Activated CD4-positive, alpha-beta T cell treated with anti-CD3 and anti-CD28 coated beads for 1 hour (primary cell): ENCODE measurements around the gene ATG2B.
A peak's percentile ranks its signal among the peaks of the same experiment; 100 is the strongest.

Source experiments
- DNase-seq: peaks from one replicate; pipeline ENCODE4 v3.0.0-alpha.2; 2020

ATG2B gene

GRCh38 chr14:96362965-96363750 lies at the start of gene ATG2B, which contains the start of gene GSKIP:
Gene ATG2B (minus strand): TSS chr14:96363341. CDS start chr14:96362976, 365 bp downstream.
Gene GSKIP (plus strand): TSS chr14:96363526. CDS start chr14:96382248, 18,722 bp downstream.
- DNase-seq = peak; percentile 97

GRCh38 chr14:96410119-96410518 lies 47.0 kb upstream of the ATG2B start:
- DNase-seq = no peak

DNA sequence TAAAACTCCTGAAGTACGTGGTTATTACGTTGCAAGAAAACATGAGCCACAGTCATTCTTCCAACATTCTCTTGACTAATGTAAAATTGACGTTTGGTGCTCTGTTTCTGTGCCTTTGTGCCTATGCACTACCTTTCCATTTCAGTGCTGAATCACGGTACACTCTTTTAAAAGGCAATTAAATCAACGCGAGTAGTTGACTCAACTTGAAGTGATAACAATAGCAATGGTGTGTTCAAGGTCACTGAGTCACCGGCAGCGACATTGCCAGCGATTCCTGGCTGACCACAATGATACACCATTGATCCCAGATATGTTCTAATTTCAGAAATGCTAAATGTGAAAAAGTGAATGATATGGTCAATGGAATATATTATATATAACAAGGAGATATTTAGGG lies 46.6 kb upstream of the ATG2B start:
- no peak for DNase-seq

DNA sequence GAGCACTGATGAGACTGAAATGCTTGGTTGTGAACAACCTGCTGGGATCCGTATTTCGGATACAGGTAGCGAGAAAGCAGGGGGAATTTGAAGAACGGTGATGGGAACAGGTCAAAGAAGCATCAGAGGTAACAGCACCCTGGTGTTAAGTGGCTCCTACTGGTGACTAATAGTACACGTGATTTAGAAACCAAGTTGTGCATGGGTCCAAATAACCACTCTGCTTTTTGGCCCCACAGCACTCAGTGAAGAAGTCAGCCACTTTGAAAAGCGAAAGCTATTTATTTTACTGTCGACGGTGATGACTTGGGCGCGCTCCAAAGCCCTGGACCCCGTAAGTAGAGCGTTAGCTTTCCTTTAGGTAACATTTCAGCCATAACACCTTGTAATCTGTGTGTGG lies 45.5 kb upstream of the ATG2B start:
- DNase-seq = no peak

DNA sequence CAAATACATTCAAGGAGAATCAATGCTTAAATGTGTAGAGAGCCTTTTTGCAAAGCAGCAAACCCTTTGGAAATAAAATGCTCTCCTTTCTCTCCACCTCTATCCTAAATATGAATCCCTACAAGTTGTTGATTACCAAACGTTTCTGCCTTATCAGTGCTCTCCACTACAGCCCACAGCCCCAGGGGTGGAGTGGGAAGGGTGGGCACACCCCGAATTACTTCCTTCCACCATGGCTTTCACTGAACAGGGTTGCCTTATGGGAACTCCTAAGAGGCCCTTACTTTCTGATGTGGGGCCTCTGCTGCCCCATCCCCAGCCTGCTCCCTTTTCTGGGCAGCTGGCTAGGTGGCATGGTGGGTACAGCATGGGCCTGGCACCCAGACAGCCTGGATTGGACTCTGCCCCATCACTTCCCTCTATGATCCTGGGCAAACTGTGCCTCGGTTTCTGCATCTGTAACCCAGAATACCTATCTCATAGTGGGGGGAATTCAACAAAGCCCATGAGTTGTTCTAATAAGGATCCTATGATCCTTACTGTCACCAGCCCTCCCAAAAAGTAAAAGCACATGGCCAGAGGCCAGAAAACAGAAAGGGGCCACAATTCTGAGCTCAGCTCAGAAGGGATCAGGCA lies 44.9 kb upstream of the ATG2B start:
- DNase-seq = no peak

GRCh38 chr14:96405677-96406076 lies 42.5 kb upstream of the ATG2B start:
- no peak for DNase-seq

DNA sequence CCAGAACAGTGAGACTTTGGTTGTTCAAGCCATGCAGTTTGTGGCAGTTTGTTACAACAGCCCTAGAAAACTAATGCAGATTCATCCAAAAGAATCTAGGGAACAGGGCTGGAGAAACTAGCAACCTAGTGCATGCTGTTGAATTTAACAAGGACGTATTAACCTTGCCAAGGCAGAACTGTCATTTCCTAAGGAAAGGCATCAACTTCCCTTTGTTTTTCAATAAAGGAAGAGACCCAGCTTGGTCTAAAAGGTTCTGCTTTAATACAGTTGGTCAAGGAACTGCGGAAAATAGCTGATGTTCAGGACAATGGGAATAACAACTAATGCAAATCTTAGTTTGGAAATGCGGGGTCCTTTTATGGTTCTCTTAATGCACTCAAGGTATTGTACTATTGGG lies 40.3 kb upstream of the ATG2B start:
- no peak for DNase-seq

- DNase-seq = no peak
Measured at GRCh38 chr14:96400495-96400894, 37.4 kb upstream of the ATG2B start.

- DNase-seq = no peak
Measured at GRCh38 chr14:96399405-96399804, 36.3 kb upstream of the ATG2B start.

- DNase-seq = no peak
Measured at GRCh38 chr14:96398921-96399320, 35.8 kb upstream of the ATG2B start.

GRCh38 chr14:96398432-96398831 lies 35.3 kb upstream of the ATG2B start:
- DNase-seq = no peak

- no peak for DNase-seq
Measured at GRCh38 chr14:96394047-96394815, 31.1 kb upstream of the ATG2B start.

DNA sequence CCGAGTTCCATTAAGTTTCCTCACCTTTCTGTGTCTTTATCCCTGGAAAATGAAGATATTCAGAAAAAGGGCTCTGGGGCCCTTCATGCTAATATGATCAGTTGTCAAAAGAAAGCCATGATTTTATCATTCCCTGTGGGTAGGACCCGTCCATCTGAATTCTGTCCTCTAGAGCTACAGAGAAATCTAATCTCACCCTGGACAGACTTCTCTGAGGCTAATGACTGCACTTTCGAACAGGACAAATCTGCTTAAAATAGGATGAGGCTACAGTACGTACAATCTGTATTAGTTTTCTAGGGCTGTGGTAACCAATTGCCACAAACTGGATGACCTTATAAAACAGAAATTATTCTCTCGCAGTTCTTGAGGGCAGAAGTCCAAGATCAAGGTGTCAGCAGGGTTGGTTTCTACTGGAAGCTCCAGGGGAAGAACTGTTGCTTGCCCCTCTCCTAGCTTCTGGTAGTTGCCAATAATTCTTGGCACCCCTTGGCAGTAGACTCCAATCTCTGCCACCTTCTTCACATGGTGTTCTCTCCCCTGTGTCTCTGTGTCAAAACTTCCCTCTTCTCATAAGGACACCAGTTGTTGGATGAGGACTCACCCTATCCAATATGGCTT lies 30.0 kb upstream of the ATG2B start:
- no peak for DNase-seq

DNA sequence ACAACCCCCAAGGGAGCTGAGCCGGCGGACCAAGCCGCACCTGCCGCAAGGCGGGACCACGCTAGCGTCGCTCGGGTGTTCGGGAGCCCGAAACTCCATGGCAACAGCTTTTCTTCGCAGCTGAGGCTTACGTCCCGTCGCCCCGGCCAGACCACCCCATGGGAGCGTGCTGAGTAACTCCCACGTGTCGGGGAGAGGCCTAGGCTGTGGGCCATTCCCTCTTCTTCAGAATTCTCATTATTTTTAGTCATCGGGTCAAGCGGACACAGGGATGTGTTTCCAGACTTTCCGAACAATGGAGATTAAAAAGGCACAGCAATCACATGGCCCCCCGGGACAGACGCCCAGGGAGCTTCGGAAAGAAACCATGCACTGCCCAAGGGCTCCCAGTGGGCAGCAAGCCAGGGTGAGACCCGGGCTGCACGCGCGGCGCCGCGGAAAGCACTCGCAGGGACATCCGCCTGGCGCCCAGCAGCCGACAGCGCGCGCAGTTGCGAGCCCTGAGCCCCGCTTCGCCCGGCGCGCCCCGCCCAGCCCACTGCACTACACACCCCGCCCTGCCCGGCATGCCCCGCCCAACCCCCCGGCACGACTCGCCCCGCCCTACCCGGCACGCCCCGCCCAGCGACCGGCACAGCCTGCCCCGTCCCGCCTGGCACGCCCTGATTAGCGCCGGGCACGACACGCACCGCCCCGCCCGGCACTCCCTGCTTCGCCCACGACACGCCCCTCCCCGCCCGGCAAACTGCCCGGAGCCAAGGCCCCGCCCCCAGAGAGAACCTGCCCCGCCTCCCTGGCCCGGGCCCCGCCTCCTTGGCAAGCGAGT lies 28.4 kb upstream of the ATG2B start:
- peak; percentile 99 for DNase-seq

DNA sequence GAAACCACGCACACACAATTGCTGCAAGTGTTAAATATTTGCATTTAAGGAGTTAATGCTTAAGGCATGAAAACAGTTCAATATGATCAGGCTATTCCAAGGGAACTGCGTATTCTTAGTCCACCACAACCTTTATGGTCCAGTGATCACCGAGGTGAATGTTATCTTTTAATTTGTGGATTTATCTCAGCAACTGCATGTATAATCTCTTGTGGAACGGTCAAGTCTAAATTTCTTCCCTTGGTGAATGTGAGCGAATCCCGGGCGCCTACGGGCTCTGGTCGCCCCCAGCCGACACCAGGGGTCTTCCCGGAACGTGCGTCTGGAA lies 27.8 kb upstream of the ATG2B start:
- DNase-seq = no peak

DNA sequence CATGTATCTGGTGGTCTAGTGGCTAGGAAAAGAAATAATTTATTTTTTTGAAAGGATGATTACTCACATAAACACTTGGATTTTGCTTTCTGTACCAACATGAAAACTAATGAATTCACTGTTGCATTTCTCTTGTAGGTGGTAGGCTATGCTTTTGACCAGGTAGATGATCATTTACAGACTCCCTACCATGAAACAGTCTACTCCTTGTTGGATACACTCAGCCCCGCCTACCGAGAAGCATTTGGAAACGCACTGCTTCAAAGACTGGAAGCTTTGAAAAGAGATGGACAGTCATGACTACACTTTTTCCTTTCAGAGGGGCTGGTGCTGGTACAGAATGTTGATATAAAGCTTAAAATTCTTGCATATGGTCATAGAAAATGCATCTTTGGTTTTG lies 22.2 kb upstream of the ATG2B start:
- no peak for DNase-seq

- no peak for DNase-seq
Measured at GRCh38 chr14:96384740-96385139, 21.6 kb upstream of the ATG2B start.

DNA sequence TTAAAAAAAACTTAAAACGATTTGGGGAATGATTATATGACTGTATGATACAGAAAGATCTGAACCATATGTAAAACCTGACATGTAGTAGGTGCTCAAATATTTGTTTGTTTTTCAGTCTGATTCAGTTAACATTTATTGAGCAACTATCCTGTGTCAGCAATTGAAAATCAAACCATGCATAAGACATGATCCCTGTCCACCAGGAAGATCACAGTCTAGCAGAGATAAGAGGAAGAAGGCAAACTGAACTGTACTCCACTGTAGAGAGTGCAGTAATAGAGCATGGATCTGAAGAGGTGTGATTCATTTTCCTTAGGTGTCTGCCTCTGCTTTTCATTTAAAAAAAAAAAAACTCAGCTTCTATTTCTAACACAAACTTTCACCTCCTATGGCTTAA lies 20.9 kb upstream of the ATG2B start:
- no peak for DNase-seq

GRCh38 chr14:96383445-96383844 lies 20.3 kb upstream of the ATG2B start:
- no peak for DNase-seq

GRCh38 chr14:96380735-96381134 lies 17.6 kb upstream of the ATG2B start:
- no peak for DNase-seq

DNA sequence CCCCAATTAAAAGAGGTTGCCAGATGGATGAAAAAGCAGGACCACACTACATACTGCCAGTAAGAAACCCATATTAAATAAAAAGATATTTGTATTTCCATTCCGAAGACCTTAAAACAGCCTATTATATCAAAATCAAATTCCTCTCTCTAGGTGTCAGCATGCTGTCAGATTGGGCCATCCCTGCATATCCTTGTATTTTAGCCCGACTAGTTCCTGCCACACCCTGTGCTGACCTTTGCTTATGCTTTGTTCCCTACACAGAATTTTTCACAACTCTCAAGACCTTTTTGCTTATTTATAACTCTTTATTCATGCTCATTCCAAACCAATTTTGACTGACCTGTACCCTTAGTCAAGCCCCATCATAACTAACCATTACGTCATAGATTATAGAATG lies 13.0 kb upstream of the ATG2B start:
- DNase-seq = no peak

GRCh38 chr14:96373538-96373937 lies 10.4 kb upstream of the ATG2B start:
- DNase-seq = no peak

DNA sequence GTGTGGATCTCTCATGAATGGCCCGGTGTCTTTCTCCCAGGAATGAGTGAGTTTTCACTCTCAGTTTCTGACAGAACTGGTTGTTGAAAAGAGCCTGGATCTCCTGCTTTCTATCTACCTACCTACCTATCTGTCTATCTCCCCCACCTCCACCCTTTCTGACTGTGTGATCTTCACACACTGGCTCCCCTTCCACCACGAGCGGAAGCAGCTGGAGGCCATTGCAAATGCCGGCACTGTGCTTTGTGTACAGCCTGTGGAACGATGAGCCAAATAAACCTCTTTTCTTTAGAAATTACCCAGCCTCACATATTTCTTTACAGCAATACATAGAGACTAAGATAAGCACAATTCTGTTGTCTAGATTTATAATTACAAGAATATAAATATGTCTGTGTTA lies 7.4 kb upstream of the ATG2B start:
- DNase-seq = no peak
